ENCODE results near the gene ANKRD6. TPM values are rescaled to one million over a fixed set of nuclear protein-coding genes. Genes with fewer than 3 reads are reported as not detected.

The ANKRD6 gene
- total RNA-seq, 2 experiments from 2014 or later, result 2.4 to 7.0 TPM

- no peaks in the 10 kb centered on the region for H3K36me3 ChIP-seq (ENCODE audit: insufficient read depth, low read length)
- intact Hi-C loops (cut with micrococcal nuclease; ENCODE audit: unreplicated experiment), result no loop called here
- TF ChIP-seq EZH2phosphoT487 (IDR thresholded peaks at IDR 0.05; ENCODE audit: borderline replicate concordance, low read depth, low read length) (no peak), CTCF (conservative IDR thresholded peaks at IDR 0.05; ENCODE audit: low read length) (no peak)
- H3K27ac ChIP-seq (ENCODE audit: low read depth, low read length, poor library complexity, severe bottlenecking), result no peak overlapping the region
- H2AFZ ChIP-seq (ENCODE audit: low read length), result no peak overlapping the region
- POLR2A ChIA-PET, result interaction anchor here (0.8 kb wide), 1 partner anchor 92 kb away, joined by 3 read pairs; no protein-coding TSS in a partner anchor
- no peak for DNase-seq (ENCODE audit: low spot score)
- no peaks in the 10 kb centered on the region for H3K4me1 ChIP-seq (ENCODE audit: insufficient read depth, low read length, poor library complexity, severe bottlenecking)
- no peak overlapping the region for H3K4me3 ChIP-seq (ENCODE audit: low read depth, low read length, poor library complexity, severe bottlenecking)
- H3K9me3 ChIP-seq (ENCODE audit: low read length), result no peaks in the 10 kb centered on the region
- H3K9me2 ChIP-seq (ENCODE audit: insufficient read depth, low read length), result no peaks in the 10 kb centered on the region
- H4K20me1 ChIP-seq (ENCODE audit: insufficient read depth, low read length), result no peaks in the 10 kb centered on the region
- no peaks in the 10 kb centered on the region for H3K79me2 ChIP-seq (ENCODE audit: insufficient read depth, low read depth, low read length)
- BruUV-seq (replicated peaks), result no TSS peak
- no peak overlapping the region for H3K4me2 ChIP-seq (ENCODE audit: low read length)
- CTCF ChIA-PET (ENCODE audit: unreplicated experiment), result no interaction called here
These were observed 74.0 kb downstream of the ANKRD6 start for GRCh38 chr6:89506716-89507617.

GRCh38 chr6:89508755-89509563 is 76.0 kb downstream of the ANKRD6 start:
- BruUV-seq (replicated peaks), result no TSS peak
- Histone ChIP-seq H4K20me1 (ENCODE audit: insufficient read depth, low read length) (no peaks in the 10 kb centered on the region), H3K4me2 (ENCODE audit: low read length) (no peak overlapping the region)

More at GRCh38 chr6:89508755-89509563, 76.0 kb downstream of the ANKRD6 start:
- no peak overlapping the region for H3K27ac ChIP-seq (ENCODE audit: low read depth, low read length, poor library complexity, severe bottlenecking)
- CTCF ChIA-PET (ENCODE audit: unreplicated experiment), result no interaction called here
- H3K4me1 ChIP-seq (ENCODE audit: insufficient read depth, low read length, poor library complexity, severe bottlenecking), result no peaks in the 10 kb centered on the region
- H3K79me2 ChIP-seq (ENCODE audit: insufficient read depth, low read depth, low read length), result no peaks in the 10 kb centered on the region
- no peaks in the 10 kb centered on the region for H3K9me3 ChIP-seq (ENCODE audit: low read length)
- no peak overlapping the region for H2AFZ ChIP-seq (ENCODE audit: low read length)
- intact Hi-C loops (cut with micrococcal nuclease; ENCODE audit: unreplicated experiment), result no loop called here
- no peak overlapping the region for H3K4me3 ChIP-seq (ENCODE audit: low read depth, low read length, poor library complexity, severe bottlenecking)
- TF ChIP-seq EZH2phosphoT487 (IDR thresholded peaks at IDR 0.05; ENCODE audit: borderline replicate concordance, low read depth, low read length) (no peak), CTCF (conservative IDR thresholded peaks at IDR 0.05; ENCODE audit: low read length) (no peak)
- no peaks in the 10 kb centered on the region for H3K36me3 ChIP-seq (ENCODE audit: insufficient read depth, low read length)
- H3K9me2 ChIP-seq (ENCODE audit: insufficient read depth, low read length), result no peaks in the 10 kb centered on the region
- POLR2A ChIA-PET, result interaction anchor here (0.6 kb wide), 1 partner anchor 38 kb away, joined by 6 read pairs; no protein-coding TSS in a partner anchor
- no peak for DNase-seq (ENCODE audit: low spot score)
